GM12873 (cell line): ENCODE data around the gene KLC3.

Experiments used
- CTCF ChIP-seq: IDR thresholded peaks from 2 replicates; pipeline ENCODE4 v1.5.1; 2012; ENCODE audit warnings: low read depth, mild to moderate bottlenecking, moderate library complexity, low read length, control low read depth; ENCODE audit not compliant: insufficient read depth; ENCODE audit errors: missing control alignments

KLC3 gene

GRCh38 chr19:45352062-45352461, 11.5 kb downstream of the KLC3 start:
- no peak for TF ChIP-seq CTCF

GRCh38 chr19:45352471-45352870, 11.9 kb downstream of the KLC3 start:
- TF ChIP-seq CTCF = no peak

- no peak for TF ChIP-seq CTCF
Observed at GRCh38 chr19:45352914-45353796, 12.6 kb downstream of the KLC3 start.

GRCh38 chr19:45354241-45354842, 13.8 kb downstream of the KLC3 start:
- no peak for TF ChIP-seq CTCF

GRCh38 chr19:45355402-45355801, 14.9 kb downstream of the KLC3 start:
- TF ChIP-seq CTCF = no peak

GRCh38 chr19:45355910-45356309, 15.4 kb downstream of the KLC3 start:
- no peak for TF ChIP-seq CTCF

GRCh38 chr19:45356760-45357444, 16.4 kb downstream of the KLC3 start:
- no peak for TF ChIP-seq CTCF
